Medulla oblongata (tissue), 1 donor: ENCODE results near the gene RCCD1.
"Not testable (repeated sequence)": the region's sequence is repeated elsewhere in the genome, so short reads cannot be mapped to it uniquely, and the experiment has no call there.

Experiments used
- DNase-seq: peaks from one replicate; pipeline ENCODE4 v3.0.0-alpha.2; 2015; ENCODE audit errors: extremely low spot score

The RCCD1 gene

DNA sequence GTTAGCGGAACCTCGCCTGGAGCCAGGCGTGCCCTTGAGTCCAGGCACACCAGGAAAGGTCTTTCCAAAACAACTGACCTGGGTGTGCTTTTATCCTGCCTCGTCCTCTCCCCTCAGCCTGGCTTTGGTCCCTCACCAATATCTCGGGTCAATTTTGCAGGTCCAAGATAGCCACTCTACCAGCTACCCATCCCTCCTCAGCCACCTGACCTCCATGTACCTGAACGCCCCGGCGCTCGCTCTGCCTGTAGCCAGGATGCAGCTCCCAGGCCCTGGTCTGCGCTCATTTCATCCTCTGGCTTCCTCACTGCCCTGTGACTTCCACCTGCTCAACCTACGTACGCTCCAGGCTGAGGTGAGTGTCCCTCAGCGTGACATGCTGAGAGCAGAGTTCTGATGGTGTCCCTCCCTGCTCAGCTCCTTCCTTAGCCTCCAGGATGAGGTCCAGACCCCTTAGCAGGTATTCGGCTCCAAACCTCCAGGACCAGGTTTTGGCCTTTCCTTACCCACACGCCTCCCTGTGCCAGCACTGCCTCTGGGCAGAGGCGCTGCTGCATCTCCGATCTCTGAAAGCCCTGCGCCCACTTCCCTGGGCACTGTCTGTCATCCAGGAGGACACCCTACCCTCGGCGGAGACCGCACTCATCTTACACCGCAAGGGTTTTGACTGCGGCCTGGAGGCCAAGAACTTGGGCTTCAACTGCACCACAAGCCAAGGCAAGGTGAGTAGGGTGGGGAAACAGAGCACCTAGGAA lies 36.5 kb upstream of the RCCD1 start:
- DNase-seq, result no peak

- no peak for DNase-seq
These were observed 35.8 kb upstream of the RCCD1 start for GRCh38 chr15:90918835-90919234.

- no peak for DNase-seq
These were observed 32.8 kb upstream of the RCCD1 start for GRCh38 chr15:90921887-90922286.

DNA sequence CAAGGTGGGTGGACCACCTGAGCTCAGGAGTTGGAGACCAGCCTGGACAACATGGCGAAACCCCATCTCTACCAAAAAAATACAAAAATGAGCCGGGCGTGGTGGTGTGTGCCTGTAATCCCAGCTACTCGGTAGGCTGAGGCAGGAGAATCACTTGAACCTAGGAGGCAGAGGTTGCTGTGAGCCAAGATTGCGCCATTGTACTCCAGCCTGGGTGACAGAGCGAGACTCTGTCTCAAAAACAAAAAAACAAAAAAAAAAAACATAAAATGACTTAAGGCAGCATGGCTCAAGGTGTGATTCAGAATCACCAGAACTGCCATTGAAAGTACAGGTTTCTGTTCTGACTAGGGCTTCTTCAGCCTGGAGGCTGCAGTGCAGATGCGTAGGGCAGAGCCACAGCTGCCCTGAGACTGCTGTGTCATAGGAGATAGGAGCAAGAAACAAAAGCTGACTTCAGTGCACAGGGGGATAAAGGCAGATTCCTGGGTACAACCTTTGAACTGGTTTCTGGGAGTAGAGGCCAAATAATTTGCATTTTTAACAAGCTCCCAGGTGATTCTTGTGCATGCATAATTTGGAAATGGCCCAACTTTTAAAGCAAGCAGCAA lies 31.9 kb upstream of the RCCD1 start:
- DNase-seq, result not testable (repeated sequence)

DNA sequence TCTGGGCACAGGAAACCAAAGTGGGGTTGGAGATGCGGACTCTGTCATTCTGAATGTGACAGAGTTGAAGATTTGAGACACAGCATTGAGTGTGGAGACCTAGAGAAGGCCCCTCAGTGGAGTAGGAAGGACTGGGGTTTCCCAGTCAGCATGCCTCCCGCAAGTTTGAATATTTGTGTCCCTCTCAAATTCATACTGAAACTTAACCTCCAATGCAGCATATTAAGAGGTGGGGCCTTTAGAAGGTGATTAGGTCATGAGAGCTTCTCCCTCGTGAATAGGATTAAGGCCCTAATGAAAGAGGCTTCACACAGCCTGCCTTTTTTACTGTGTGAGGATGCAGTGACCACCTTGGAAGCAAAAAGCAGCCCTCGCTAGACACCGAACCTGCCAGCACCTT lies 30.3 kb upstream of the RCCD1 start:
- DNase-seq, result no peak

DNA sequence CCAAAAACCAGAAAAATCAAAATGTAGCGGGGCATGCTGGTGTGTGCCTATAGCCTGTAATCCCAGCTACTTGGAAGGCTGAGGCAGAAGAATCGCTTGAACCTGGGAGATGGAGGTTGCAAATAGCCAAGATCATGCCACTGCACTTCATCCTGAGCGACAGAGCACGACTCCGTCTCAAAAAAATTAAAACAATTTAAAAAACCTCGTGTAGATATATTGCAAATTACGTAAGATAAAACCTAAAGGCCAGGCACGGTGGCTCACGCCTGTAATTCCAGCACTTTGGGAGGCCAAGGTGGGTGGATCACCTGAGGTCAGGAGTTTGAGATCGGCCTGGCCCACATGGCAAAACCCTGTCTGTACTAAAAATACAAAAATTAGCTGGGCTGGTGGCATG lies 27.9 kb upstream of the RCCD1 start:
- DNase-seq, result not testable (repeated sequence)

DNA sequence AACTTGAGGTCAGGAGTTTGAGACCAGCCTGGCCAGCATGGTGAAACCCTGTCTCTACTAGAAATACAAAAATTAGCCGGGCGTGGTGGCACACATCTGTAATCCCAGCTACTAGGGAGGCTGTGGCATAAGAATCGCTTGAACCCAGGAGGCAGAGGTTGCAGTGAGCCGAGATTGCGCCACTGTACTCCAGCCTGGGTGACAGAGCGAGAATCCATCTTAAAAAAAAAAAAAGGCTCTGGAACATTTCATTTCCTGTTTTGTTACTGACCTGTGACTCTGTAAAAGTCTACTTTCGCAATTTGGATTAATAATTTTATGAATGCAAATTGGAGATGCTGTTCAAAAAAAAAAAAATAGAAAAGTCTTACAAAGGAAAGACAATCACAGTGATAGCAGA lies 26.6 kb upstream of the RCCD1 start:
- DNase-seq, result not testable (repeated sequence)

DNA sequence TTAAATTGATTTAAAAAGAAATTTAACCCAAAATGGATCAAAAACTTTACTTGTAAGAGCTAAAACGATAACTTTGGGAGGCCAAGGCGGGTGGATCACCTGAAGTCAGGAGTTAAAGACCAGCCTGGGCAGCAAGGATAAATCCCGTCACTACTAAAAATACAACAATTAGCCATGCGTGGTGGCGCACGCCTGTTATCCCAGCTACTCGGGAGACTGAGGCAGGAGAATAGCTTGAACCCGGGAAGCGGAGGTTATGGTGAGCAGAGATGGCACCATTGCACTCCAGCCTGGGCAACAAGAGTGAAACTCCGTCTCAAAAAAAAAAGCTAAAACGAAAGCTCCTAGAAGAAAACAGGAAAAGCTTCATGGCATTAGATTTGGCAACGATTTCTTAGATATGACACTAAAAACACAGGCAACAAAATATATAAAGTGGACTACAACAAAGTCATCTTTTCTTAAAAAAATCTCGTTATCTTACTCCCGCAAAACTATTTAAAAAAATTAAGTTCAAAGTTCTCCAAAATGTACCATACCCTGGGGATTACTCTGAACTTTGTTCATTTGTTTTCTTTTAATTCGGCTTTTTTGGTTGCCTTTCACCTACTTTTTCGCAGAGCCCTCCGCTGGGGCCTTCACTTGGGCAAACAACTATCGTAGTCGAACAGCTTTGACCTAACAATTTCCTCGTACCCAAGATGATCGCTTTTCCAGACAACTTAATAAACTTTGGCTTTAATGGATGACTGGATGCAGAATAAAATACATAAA lies 25.3 kb upstream of the RCCD1 start:
- DNase-seq, result no peak

DNA sequence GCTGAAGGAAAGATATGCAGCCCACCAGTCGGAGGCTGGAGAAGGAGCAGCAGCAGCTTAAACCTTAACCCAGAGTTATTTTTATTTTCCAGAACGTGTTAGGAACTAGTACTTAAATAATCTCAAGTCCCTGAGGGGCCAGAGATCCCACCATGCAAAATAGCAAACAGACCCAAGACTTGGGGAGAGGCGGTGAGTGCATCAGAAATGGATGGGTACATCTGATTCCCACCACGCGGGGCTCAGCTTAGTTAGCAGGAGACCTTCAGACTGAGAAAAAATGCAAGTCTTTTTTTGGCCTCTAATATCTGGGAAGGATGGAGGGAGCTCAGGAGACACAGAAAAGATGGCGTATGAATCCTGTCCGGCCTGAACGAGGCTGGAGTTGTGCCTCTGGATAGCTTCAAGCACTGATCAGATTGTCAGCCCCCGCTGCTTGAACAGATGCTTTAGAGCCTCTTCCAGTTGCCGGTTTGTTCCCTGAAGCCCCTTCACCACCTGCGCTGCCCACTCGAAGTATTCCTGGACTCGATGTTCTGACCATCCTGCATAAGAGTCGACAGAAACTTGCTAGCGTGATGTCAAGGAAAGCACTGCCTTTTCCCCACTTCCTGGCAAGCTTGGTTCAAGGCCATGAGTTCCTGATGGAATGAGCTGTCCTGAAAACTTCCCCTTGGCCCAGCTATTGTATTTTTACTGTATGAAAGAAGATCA lies 23.7 kb upstream of the RCCD1 start:
- no peak for DNase-seq

DNA sequence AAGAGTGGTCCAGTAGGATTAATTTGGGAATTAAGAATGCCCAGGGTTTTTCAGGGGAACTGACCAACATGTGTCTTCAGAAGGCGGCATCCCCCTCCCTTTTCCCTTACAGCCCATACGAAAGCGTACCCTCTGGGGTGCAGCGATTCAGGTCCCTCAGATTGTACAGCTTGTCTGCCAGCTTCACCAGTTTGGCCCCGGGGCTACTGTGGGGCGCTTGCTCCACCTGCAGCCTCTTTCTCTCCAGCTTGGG lies 23.2 kb upstream of the RCCD1 start:
- no peak for DNase-seq

DNA sequence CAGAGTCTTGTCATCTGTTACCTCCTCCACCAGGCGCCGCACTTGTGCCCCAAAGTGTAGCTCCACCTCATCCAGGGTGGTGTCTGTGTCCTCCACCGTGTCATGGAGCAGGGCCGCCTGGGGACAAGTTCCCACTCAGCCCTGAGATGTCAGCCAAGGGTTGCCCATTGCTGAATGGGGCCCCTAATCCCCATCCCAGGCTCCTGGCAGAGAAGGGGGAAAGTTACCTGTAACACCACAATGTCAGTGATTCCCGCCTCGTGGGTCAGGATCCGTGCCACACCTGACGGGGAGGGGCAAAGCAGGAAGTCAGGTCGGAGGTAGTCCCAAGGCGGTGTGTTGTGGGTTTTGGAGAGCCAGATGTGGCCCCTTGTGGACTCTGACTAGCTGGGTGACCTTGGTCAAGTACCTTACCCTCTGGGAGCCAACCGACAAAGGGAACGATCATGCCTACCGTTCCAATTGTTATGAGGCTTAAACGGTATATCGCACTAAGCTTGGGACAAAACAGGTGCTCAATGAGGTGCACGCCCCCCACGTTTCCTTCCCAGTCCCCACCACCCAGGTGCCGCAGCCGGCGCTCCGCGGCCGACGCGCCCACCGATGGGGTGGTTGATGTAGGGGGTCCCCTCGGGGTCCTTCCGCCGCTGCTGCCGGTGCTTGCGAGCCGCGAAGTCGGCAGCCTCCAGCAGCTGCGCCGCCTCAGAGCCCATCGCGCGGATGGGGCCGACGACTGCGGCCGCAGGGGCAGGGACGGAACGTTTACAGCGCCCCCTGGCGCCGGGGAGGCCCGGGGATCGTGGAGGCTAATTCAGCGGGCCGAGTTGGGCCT lies 22.6 kb upstream of the RCCD1 start, which contains the start of gene HDDC3:
Gene HDDC3 (minus strand): TSS at position 722 of the 832 bp plus-strand sequence. CDS start 9 bp downstream, at position 713.
- DNase-seq, result peak; percentile 85

DNA sequence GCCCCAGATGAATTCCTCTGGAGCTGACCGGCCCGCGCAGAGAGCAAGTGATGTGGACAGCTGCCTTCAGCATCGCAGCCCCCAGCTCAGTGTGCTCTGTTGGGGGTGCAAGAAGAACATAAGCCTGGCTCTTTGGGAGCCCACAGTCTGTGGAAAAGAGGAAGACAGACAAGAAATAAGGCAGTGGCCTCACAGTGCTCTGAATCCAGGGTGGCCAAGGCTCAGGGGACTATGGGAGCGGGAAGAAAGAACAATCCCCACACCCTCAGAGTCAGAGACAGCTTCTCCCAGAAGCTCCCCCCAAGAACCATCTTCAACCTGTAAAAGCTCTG lies 22.1 kb upstream of the RCCD1 start:
- DNase-seq, result no peak

GRCh38 chr15:90933301-90933700 lies 21.4 kb upstream of the RCCD1 start:
- no peak for DNase-seq

- peak; percentile 94 for DNase-seq
These were observed 20.3 kb upstream of the RCCD1 start for GRCh38 chr15:90934256-90934948.

- DNase-seq, result peak; percentile 93
These were observed 19.5 kb upstream of the RCCD1 start, which contains the start of gene UNC45A for GRCh38 chr15:90934949-90935751. Gene UNC45A (plus strand): TSS chr15:90935285. CDS start chr15:90935325, 40 bp downstream.

DNA sequence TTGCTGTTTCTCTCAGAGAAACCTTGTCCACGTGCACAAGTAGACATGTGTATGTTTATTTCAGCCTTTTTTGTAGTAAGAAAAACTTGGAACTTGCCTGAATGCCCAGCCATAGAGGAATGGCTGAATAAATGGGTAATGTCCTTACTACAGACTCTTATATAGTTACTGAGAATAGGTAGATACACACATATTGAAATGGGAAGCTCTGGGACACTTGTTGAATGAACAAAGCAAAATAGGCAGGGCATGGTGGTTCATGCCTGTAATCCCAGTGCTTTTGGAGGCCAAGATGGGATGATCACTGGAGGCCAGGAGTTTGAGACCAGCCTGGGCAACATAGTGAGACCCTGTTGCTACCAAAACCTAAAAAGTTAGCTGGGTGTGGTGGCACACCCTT lies 17.9 kb upstream of the RCCD1 start:
- DNase-seq, result no peak

GRCh38 chr15:90938261-90938660 lies 16.4 kb upstream of the RCCD1 start:
- DNase-seq, result no peak

DNA sequence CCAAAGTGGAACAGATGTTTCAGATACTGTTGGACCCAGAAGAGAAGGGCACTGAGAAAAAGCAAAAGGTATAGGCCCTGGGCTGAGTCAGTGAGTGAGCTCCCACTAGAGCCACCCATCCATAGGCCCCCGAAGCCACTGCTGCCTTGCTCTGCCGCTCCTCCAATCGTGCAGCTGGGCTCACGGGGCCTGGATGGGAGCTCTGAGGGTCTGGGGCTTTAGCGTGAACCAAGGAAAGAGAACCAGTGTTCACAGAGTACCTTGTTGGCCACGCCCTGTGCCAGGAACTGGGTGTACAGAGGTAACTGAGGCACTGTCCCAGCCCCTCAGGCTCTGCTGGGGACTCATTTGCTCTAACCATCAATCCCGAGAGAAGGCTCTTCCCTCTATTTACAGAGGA lies 14.9 kb upstream of the RCCD1 start:
- DNase-seq, result no peak

DNA sequence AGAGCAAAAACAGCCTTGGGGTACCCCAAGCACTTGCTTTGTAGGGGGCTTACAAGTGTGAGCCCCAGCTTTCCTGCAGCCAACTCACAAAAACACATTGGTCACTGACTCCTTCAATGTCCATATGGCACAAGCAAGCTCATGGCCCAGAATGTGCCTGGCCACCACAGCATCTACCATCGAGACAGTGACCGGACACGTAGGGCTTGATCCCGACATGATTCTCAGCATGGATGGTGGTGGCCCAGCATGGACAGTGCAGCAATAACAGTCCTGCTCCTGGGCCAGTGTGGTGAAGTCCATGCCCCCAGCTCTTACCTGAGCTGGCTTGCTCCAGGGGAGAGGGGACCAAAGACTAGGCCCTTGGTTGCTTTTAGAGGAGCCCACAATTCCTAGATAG lies 13.6 kb upstream of the RCCD1 start:
- DNase-seq, result no peak
